Liver (tissue), 9 donors: ENCODE data around the gene TTC28. TPM values are rescaled to one million over a fixed set of nuclear protein-coding genes. Genes with fewer than 3 reads are reported as not detected.

ENCODE experiments used
- DNase-seq: peaks from one replicate; pipeline ENCODE4 v3.0.0-alpha.2; 2017; ENCODE audit warnings: low spot score
- H3K27ac ChIP-seq, 2 donors: one replicate each; pipeline ENCODE4 v1.7.0; 2013; ENCODE audit warnings: inconsistent platforms in 2 of 2, low read length in 2 of 2, control low read depth in 1 of 2, low read depth in 1 of 2, mild to moderate bottlenecking in 1 of 2
- H3K27me3 ChIP-seq, 4 donors: one replicate each; pipeline versions ENCODE4 v1.6.1 to v1.7.0; 2013; ENCODE audit warnings: low read length in 3 of 4, inconsistent platforms in 1 of 4, mild to moderate bottlenecking in 1 of 4, moderate library complexity in 1 of 4; ENCODE audit not compliant: control insufficient read depth in 4 of 4, insufficient read depth in 4 of 4
- H3K36me3 ChIP-seq, 4 donors: one replicate each; pipeline versions ENCODE4 v1.6.1 to v1.7.0; 2013; ENCODE audit warnings: low read length in 3 of 4, mild to moderate bottlenecking in 3 of 4, low read depth in 1 of 4, moderate library complexity in 1 of 4; ENCODE audit not compliant: control insufficient read depth in 4 of 4, insufficient read depth in 3 of 4
- H3K4me1 ChIP-seq, 4 donors: one replicate each; pipeline versions ENCODE4 v1.6.1 to v1.7.0; 2013; ENCODE audit warnings: low read length in 3 of 4, mild to moderate bottlenecking in 3 of 4, moderate library complexity in 1 of 4; ENCODE audit not compliant: control insufficient read depth in 4 of 4, insufficient read depth in 4 of 4
- H3K4me3 ChIP-seq, 3 donors: one replicate each; pipeline versions ENCODE4 v1.6.1 to v1.7.0; 2013; ENCODE audit warnings: low read length in 3 of 3, control low read depth in 1 of 3, low read depth in 1 of 3, mild to moderate bottlenecking in 1 of 3
- H3K9ac ChIP-seq, 2 donors: one replicate each; pipeline ENCODE4 v1.7.0; 2013; ENCODE audit warnings: low read length in 2 of 2, mild to moderate bottlenecking in 2 of 2, moderate library complexity in 2 of 2, control low read depth in 1 of 2, low read depth in 1 of 2
- H3K9me3 ChIP-seq, 4 donors: one replicate each; pipeline versions ENCODE4 v1.6.1 to v1.7.0; 2013; ENCODE audit warnings: low read length in 3 of 4; ENCODE audit not compliant: control insufficient read depth in 4 of 4
- FOXA1 ChIP-seq: IDR thresholded peaks from 2 replicates; pipeline ENCODE4 v1.6.1; 2016; ENCODE audit warnings: antibody characterized with exemption
- GABPA ChIP-seq, 2 donors: IDR thresholded peaks in 1 of 2; conservative IDR thresholded peaks in 1 of 2; 2 replicates each; pipeline ENCODE4 v1.6.1; 2016; ENCODE audit warnings: antibody characterized with exemption in 2 of 2, mild to moderate bottlenecking in 1 of 2, moderate library complexity in 1 of 2
- HNF4A ChIP-seq, 2 donors: conservative IDR thresholded peaks; 2 replicates each; pipeline ENCODE4 v1.6.1; 2016; ENCODE audit warnings: antibody characterized with exemption in 2 of 2, mild to moderate bottlenecking in 2 of 2
- HNF4G ChIP-seq: IDR thresholded peaks from 2 replicates; pipeline ENCODE4 v1.6.1; 2016; ENCODE audit warnings: antibody characterized with exemption
- JUND ChIP-seq, 2 donors: IDR thresholded peaks; 2 replicates each; pipeline ENCODE4 v1.6.1; 2016; ENCODE audit warnings: antibody characterized with exemption in 2 of 2
- NR2F2 ChIP-seq: IDR thresholded peaks from 2 replicates; pipeline ENCODE4 v1.6.1; 2016; ENCODE audit warnings: antibody characterized with exemption
- RAD21 ChIP-seq, 2 donors: IDR thresholded peaks; 2 replicates each; pipeline ENCODE4 v1.6.1; 2016; ENCODE audit warnings: antibody characterized with exemption in 2 of 2, mild to moderate bottlenecking in 2 of 2
- TAF1 ChIP-seq: conservative IDR thresholded peaks from 2 replicates; pipeline ENCODE4 v1.6.1; 2016; ENCODE audit warnings: antibody characterized with exemption, mild to moderate bottlenecking
- YY1 ChIP-seq: IDR thresholded peaks from 2 replicates; pipeline ENCODE4 v1.6.1; 2016; ENCODE audit warnings: antibody characterized with exemption, mild to moderate bottlenecking
- WGBS: extraction: QIAGEN DNeasy Blood & Tissue Kit; methylation state at CpG from one replicate; pipeline ENCODE4 v1.1.7; 2013; 5-methylcytosine and 5-hydroxymethylcytosine counted together
- polyA plus RNA-seq, 2 donors: library from polyadenylated mRNA; stranded (reverse) in 1 of 2; unstranded in 1 of 2; fragments of 200-250 nt in 1 of 2; fragments of >200 nt in 1 of 2; fragmentation: Nextera tagmentation in 1 of 2; extraction: Ambion mirVana in 1 of 2; gene quantifications; one replicate each; pipeline versions ENCODE4 v1.2.1 to v1.2.3, GENCODE V29; 2013 to 2015
- total RNA-seq, 2 donors: library from RNA; depleted of rRNA; stranded (reverse); fragments of >200 nt; gene quantifications; one replicate each; pipeline ENCODE4 v1.2.3, GENCODE V29; 2014
- TF ChIP-seq, protein P1 (sequence below): IDR thresholded peaks from 2 replicates; pipeline ENCODE4 v1.6.1; 2016; ENCODE audit warnings: antibody characterized with exemption, mild to moderate bottlenecking
- TF ChIP-seq, protein P2 (sequence below): IDR thresholded peaks from 2 replicates; pipeline ENCODE4 v1.6.1; 2016; ENCODE audit warnings: antibody characterized with exemption
- TF ChIP-seq, protein P3 (sequence below): IDR thresholded peaks from 2 replicates; pipeline ENCODE4 v1.6.1; 2016; ENCODE audit warnings: antibody characterized with exemption
- TF ChIP-seq, protein P4 (sequence below): fragments of 150-350 bp; IDR thresholded peaks from 2 replicates; pipeline ENCODE4 v1.5.1; 2017; ENCODE audit warnings: improper control_type of control experiment, low read depth, low read length; ENCODE audit not compliant: missing input control
- TF ChIP-seq, protein P5 (sequence below): IDR thresholded peaks from 2 replicates; pipeline ENCODE4 v1.6.1; 2016; ENCODE audit warnings: antibody characterized with exemption
- donor health status: healthy.
- donor health status: healthy.
- donor health status: healthy.
- donor health status: healthy.
- donor health status: healthy.

Gene TTC28
- total and polyA plus RNA-seq, 4 donors, result 4.2 to 19.4 (median 5.9) TPM

GRCh38 chr22:27989758-27990450 is 689.7 kb downstream of the TTC28 start (continued):
- TF ChIP-seq, protein P1, sequence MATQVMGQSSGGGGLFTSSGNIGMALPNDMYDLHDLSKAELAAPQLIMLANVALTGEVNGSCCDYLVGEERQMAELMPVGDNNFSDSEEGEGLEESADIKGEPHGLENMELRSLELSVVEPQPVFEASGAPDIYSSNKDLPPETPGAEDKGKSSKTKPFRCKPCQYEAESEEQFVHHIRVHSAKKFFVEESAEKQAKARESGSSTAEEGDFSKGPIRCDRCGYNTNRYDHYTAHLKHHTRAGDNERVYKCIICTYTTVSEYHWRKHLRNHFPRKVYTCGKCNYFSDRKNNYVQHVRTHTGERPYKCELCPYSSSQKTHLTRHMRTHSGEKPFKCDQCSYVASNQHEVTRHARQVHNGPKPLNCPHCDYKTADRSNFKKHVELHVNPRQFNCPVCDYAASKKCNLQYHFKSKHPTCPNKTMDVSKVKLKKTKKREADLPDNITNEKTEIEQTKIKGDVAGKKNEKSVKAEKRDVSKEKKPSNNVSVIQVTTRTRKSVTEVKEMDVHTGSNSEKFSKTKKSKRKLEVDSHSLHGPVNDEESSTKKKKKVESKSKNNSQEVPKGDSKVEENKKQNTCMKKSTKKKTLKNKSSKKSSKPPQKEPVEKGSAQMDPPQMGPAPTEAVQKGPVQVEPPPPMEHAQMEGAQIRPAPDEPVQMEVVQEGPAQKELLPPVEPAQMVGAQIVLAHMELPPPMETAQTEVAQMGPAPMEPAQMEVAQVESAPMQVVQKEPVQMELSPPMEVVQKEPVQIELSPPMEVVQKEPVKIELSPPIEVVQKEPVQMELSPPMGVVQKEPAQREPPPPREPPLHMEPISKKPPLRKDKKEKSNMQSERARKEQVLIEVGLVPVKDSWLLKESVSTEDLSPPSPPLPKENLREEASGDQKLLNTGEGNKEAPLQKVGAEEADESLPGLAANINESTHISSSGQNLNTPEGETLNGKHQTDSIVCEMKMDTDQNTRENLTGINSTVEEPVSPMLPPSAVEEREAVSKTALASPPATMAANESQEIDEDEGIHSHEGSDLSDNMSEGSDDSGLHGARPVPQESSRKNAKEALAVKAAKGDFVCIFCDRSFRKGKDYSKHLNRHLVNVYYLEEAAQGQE, result no peak
- no peak for TF ChIP-seq GABPA (IDR thresholded peaks at IDR 0.05 in 1 of 2, conservative IDR thresholded peaks at IDR 0.05 in 1 of 2)

DNA sequence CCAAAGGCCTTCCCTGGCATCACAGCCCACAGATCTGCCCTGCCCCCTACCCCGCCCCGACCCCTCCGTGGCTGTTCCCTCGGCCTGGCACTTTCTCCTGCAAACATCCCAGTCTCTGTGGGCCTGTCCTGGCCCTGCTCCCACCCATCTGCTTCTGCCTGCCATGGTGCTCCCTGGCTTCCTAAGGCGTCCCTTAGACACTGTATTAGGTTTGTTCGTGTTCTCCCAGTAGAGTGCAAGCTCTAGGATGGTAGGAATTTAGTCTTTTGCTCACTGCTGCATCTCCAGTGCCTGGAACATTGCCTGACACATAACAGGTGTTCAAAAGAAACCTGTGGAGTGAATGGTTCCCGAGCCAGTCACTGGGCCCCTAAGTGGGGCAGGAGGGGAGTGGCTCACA is 690.9 kb downstream of the TTC28 start:
- Histone ChIP-seq H3K27ac (no peak overlapping the region), H3K4me1 (peaks cover 1 to 15% (median 8%) of the 10 kb centered on the region in 4 donors)
- no peak for DNase-seq

More for the DNA sequence above, 690.9 kb downstream of the TTC28 start:
- Histone ChIP-seq H3K4me3 (no peak overlapping the region), H3K27me3 (no peaks in the 10 kb centered on the region), H3K9ac (no peak overlapping the region), H3K36me3 (peaks cover 0 to 14% (median 5%) of the 10 kb centered on the region in 4 donors), H3K9me3 (no peaks in the 10 kb centered on the region)
- TF ChIP-seq, protein P2, sequence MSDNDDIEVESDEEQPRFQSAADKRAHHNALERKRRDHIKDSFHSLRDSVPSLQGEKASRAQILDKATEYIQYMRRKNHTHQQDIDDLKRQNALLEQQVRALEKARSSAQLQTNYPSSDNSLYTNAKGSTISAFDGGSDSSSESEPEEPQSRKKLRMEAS, result no peak
- TF ChIP-seq HNF4G, result no peak
- no peak for TF ChIP-seq HNF4A (conservative IDR thresholded peaks at IDR 0.05)
- TF ChIP-seq NR2F2, result no peak
- TF ChIP-seq, protein P3, sequence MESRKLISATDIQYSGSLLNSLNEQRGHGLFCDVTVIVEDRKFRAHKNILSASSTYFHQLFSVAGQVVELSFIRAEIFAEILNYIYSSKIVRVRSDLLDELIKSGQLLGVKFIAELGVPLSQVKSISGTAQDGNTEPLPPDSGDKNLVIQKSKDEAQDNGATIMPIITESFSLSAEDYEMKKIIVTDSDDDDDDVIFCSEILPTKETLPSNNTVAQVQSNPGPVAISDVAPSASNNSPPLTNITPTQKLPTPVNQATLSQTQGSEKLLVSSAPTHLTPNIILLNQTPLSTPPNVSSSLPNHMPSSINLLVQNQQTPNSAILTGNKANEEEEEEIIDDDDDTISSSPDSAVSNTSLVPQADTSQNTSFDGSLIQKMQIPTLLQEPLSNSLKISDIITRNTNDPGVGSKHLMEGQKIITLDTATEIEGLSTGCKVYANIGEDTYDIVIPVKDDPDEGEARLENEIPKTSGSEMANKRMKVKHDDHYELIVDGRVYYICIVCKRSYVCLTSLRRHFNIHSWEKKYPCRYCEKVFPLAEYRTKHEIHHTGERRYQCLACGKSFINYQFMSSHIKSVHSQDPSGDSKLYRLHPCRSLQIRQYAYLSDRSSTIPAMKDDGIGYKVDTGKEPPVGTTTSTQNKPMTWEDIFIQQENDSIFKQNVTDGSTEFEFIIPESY, result no peak
- TF ChIP-seq, protein P4, sequence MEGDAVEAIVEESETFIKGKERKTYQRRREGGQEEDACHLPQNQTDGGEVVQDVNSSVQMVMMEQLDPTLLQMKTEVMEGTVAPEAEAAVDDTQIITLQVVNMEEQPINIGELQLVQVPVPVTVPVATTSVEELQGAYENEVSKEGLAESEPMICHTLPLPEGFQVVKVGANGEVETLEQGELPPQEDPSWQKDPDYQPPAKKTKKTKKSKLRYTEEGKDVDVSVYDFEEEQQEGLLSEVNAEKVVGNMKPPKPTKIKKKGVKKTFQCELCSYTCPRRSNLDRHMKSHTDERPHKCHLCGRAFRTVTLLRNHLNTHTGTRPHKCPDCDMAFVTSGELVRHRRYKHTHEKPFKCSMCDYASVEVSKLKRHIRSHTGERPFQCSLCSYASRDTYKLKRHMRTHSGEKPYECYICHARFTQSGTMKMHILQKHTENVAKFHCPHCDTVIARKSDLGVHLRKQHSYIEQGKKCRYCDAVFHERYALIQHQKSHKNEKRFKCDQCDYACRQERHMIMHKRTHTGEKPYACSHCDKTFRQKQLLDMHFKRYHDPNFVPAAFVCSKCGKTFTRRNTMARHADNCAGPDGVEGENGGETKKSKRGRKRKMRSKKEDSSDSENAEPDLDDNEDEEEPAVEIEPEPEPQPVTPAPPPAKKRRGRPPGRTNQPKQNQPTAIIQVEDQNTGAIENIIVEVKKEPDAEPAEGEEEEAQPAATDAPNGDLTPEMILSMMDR, result no peak
- TF ChIP-seq FOXA1, result no peak
- TF ChIP-seq RAD21 (IDR thresholded peaks at IDR 0.05), result no peak
- TF ChIP-seq JUND (IDR thresholded peaks at IDR 0.05), result no peak
- no peak for TF ChIP-seq TAF1
- no peak for TF ChIP-seq GABPA (IDR thresholded peaks at IDR 0.05 in 1 of 2, conservative IDR thresholded peaks at IDR 0.05 in 1 of 2)
- TF ChIP-seq, protein P5, sequence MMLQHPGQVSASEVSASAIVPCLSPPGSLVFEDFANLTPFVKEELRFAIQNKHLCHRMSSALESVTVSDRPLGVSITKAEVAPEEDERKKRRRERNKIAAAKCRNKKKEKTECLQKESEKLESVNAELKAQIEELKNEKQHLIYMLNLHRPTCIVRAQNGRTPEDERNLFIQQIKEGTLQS, result no peak
- TF ChIP-seq YY1, result no peak
- WGBS, result 93% methylated on average over 7 of the region's 7 CpGs
